ENCODE data around the gene MACROD2.

DNA sequence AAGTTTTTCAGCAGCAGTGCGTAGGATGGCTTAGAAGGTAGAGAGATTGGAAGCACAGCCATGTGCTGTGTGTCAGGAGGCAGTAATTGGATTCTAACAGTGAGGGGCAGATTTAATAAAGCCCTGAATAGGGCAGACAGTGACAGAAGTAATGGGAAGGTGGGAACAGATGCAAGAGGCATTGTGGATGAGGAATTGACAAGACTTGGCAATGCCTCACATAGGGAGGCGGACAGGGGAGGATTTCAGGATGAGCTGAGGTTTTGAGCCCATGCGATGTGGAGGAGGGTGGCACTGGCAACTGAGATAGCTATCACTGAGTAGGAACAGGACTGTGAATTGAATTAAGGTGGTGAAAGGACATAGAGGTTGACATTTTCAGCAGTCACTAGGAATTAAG is 604.3 kb downstream of the MACROD2 start:
- TF ChIP-seq GLIS3 (CRISPR knock-in tag; IDR thresholded peaks at IDR 0.05) (no peak), ZC3H10 (CRISPR knock-in tag; IDR thresholded peaks at IDR 0.05) (no peak), CREB5 (CRISPR knock-in tag; IDR thresholded peaks at IDR 0.05; ENCODE audit: low read depth) (no peak), TOX (CRISPR knock-in tag; IDR thresholded peaks at IDR 0.05; ENCODE audit: borderline replicate concordance) (no peak), RARB (CRISPR knock-in tag; IDR thresholded peaks at IDR 0.05) (no peak), ESRRG (CRISPR knock-in tag; IDR thresholded peaks at IDR 0.05) (no peak), ZNF70 (CRISPR knock-in tag; IDR thresholded peaks at IDR 0.05) (no peak), ZFP3 (CRISPR knock-in tag; IDR thresholded peaks at IDR 0.05) (no peak)
- TF ChIP-seq, protein P1, sequence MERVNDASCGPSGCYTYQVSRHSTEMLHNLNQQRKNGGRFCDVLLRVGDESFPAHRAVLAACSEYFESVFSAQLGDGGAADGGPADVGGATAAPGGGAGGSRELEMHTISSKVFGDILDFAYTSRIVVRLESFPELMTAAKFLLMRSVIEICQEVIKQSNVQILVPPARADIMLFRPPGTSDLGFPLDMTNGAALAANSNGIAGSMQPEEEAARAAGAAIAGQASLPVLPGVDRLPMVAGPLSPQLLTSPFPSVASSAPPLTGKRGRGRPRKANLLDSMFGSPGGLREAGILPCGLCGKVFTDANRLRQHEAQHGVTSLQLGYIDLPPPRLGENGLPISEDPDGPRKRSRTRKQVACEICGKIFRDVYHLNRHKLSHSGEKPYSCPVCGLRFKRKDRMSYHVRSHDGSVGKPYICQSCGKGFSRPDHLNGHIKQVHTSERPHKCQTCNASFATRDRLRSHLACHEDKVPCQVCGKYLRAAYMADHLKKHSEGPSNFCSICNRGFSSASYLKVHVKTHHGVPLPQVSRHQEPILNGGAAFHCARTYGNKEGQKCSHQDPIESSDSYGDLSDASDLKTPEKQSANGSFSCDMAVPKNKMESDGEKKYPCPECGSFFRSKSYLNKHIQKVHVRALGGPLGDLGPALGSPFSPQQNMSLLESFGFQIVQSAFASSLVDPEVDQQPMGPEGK (CRISPR knock-in tag; IDR thresholded peaks at IDR 0.05; ENCODE audit: borderline replicate concordance): no peak
